Jurkat, Clone E6-1 (cell line): ENCODE results near the gene ADA.
A peak's percentile ranks its signal among the peaks of the same experiment; 100 is the strongest.

ENCODE experiments used
- DNase-seq: peaks from one replicate; pipeline ENCODE4 v3.0.0-alpha.2; 2011; ENCODE audit warnings: low read depth, low spot score
- H3K4me3 ChIP-seq: 2 replicates; pipeline ENCODE4 v1.5.1; 2011; ENCODE audit warnings: mild to moderate bottlenecking, low read length, control low read depth, moderate library complexity

ADA gene

GRCh38 chr20:44571362-44571988 is 80.0 kb downstream of the ADA start:
- peak; percentile 90 for DNase-seq
- peak overlapping the region; percentile 32 for H3K4me3 ChIP-seq

GRCh38 chr20:44570367-44570766 is 81.1 kb downstream of the ADA start:
- no peak for DNase-seq
- no peak overlapping the region for H3K4me3 ChIP-seq
